ENCODE results near the gene HERC6. TPM values are rescaled to one million over a fixed set of nuclear protein-coding genes. Genes with fewer than 3 reads are reported as not detected.
"Not testable (repeated sequence)": the region's sequence is repeated elsewhere in the genome, so short reads cannot be mapped to it uniquely, and the experiment has no call there.

The HERC6 gene
- total RNA-seq = 18.7 to 22.4 TPM (median 21.1 TPM) in 3 replicates

GRCh38 chr4:88378691-88379559, at the start of gene HERC6:
TSS of gene HERC6 (plus strand) at chr4:88378852. CDS start at chr4:88378922, 70 bp downstream.
- peaks cover 4% of the 10 kb centered on the region for H3K4me1 Mint-ChIP-seq
- peaks cover 9% of the 10 kb centered on the region for H3K36me3 Mint-ChIP-seq
- peak within 1 kb of the TSS; percentile 81 for H3K4me3 Mint-ChIP-seq
- peaks cover 8% of the 10 kb centered on the region for H3K27me3 Mint-ChIP-seq (ENCODE audit: low read depth)
- TF ChIP-seq, protein P1, sequence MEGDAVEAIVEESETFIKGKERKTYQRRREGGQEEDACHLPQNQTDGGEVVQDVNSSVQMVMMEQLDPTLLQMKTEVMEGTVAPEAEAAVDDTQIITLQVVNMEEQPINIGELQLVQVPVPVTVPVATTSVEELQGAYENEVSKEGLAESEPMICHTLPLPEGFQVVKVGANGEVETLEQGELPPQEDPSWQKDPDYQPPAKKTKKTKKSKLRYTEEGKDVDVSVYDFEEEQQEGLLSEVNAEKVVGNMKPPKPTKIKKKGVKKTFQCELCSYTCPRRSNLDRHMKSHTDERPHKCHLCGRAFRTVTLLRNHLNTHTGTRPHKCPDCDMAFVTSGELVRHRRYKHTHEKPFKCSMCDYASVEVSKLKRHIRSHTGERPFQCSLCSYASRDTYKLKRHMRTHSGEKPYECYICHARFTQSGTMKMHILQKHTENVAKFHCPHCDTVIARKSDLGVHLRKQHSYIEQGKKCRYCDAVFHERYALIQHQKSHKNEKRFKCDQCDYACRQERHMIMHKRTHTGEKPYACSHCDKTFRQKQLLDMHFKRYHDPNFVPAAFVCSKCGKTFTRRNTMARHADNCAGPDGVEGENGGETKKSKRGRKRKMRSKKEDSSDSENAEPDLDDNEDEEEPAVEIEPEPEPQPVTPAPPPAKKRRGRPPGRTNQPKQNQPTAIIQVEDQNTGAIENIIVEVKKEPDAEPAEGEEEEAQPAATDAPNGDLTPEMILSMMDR (IDR thresholded peaks at IDR 0.05; ENCODE audit: unreplicated experiment) = peak; percentile 65
- peaks cover 3% of the 10 kb centered on the region for H3K9me3 Mint-ChIP-seq
- H3K27ac Mint-ChIP-seq = peak within 1 kb of the TSS; percentile 98
- DNase-seq (ENCODE audit: low spot score in 2 of 2, unreplicated experiment in 2 of 2) = peak; percentile 38 to 76

GRCh38 chr4:88333741-88334405, 44.8 kb upstream of the HERC6 start:
- no peak for DNase-seq (ENCODE audit: low spot score in 2 of 2, unreplicated experiment in 2 of 2)
- TF ChIP-seq, protein P1 (IDR thresholded peaks at IDR 0.05; ENCODE audit: unreplicated experiment) = no peak
- no peaks in the 10 kb centered on the region for H3K9me3 Mint-ChIP-seq
- no peaks in the 10 kb centered on the region for H3K27me3 Mint-ChIP-seq (ENCODE audit: low read depth)
- no peak overlapping the region for H3K27ac Mint-ChIP-seq
- peaks cover 1% of the 10 kb centered on the region for H3K4me1 Mint-ChIP-seq
- H3K4me3 Mint-ChIP-seq = no peak overlapping the region
- H3K36me3 Mint-ChIP-seq = no peaks in the 10 kb centered on the region

DNA sequence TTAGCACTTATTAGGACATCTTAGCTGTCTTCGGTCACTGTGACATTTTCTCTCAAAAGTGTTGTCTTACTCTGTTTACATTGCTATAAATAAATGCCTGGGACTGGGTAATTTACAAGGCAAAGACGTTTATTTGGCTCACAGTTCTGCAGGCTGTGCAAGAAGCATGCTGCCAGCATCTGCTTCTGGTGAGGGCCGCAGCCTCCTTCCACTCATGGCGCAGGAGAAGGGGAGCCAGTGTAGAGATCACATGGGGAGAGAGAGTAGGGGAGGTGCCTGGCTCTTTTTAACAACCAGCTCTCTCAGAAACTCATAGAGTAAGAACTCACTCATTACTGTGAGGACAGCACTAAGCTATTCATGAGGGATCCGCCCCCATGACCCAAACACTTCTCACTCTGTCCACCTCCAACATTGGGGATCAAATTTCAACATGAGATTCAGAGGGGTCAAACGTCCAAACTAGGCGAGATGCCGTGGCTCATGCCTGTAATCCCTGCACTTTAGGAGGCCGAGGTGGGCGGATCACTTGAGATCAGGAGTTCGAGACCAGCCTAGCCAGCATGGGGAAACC, 43.5 kb upstream of the HERC6 start:
- H3K4me3 Mint-ChIP-seq = no peak overlapping the region
- TF ChIP-seq, protein P1 (IDR thresholded peaks at IDR 0.05; ENCODE audit: unreplicated experiment) = no peak
- no peaks in the 10 kb centered on the region for H3K27me3 Mint-ChIP-seq (ENCODE audit: low read depth)
- H3K9me3 Mint-ChIP-seq = no peaks in the 10 kb centered on the region
- no peak for DNase-seq (ENCODE audit: low spot score in 2 of 2, unreplicated experiment in 2 of 2)
- no peaks in the 10 kb centered on the region for H3K36me3 Mint-ChIP-seq
- no peak overlapping the region for H3K27ac Mint-ChIP-seq
- H3K4me1 Mint-ChIP-seq = no peaks in the 10 kb centered on the region

- peak overlapping the region; percentile 45 for H3K27ac Mint-ChIP-seq
- no peaks in the 10 kb centered on the region for H3K27me3 Mint-ChIP-seq (ENCODE audit: low read depth)
- no peak for DNase-seq (ENCODE audit: low spot score in 2 of 2, unreplicated experiment in 2 of 2)
- no peak overlapping the region for H3K4me3 Mint-ChIP-seq
- H3K9me3 Mint-ChIP-seq = no peaks in the 10 kb centered on the region
- H3K36me3 Mint-ChIP-seq = no peaks in the 10 kb centered on the region
- peaks cover 11% of the 10 kb centered on the region for H3K4me1 Mint-ChIP-seq
- TF ChIP-seq, protein P1 (IDR thresholded peaks at IDR 0.05; ENCODE audit: unreplicated experiment) = no peak
Observed at GRCh38 chr4:88341227-88342192, 37.1 kb upstream of the HERC6 start.

GRCh38 chr4:88346902-88347301, 31.8 kb upstream of the HERC6 start:
- not testable (repeated sequence) for H3K27ac Mint-ChIP-seq; H3K4me3 Mint-ChIP-seq; H3K36me3 Mint-ChIP-seq; H3K27me3 Mint-ChIP-seq (ENCODE audit: low read depth); DNase-seq (ENCODE audit: low spot score in 2 of 2, unreplicated experiment in 2 of 2); H3K4me1 Mint-ChIP-seq; H3K9me3 Mint-ChIP-seq

- H3K9me3 Mint-ChIP-seq = peaks cover 13% of the 10 kb centered on the region
- H3K36me3 Mint-ChIP-seq; DNase-seq (ENCODE audit: low spot score in 2 of 2, unreplicated experiment in 2 of 2); H3K27ac Mint-ChIP-seq; H3K4me1 Mint-ChIP-seq; H3K4me3 Mint-ChIP-seq; H3K27me3 Mint-ChIP-seq (ENCODE audit: low read depth): not testable (repeated sequence)
Observed at GRCh38 chr4:88348761-88349160, 29.9 kb upstream of the HERC6 start.

All from mesothelial cell of epicardium (in vitro differentiated cells).